Gastrocnemius medialis (tissue), 4 donors: ENCODE measurements around the gene XPO4.

Experiments used
- POLR2A ChIP-seq, 2 donors: fragments of 450-650 bp; IDR thresholded peaks; one replicate each; pipeline ENCODE4 v1.6.1; 2017; ENCODE audit warnings: antibody characterized with exemption in 2 of 2, mild to moderate bottlenecking in 2 of 2, moderate library complexity in 2 of 2
- TF ChIP-seq, protein P1 (sequence below), 5 experiments: fragments of 450-650 bp in 3 of 5; fragments of 200-600 bp in 2 of 5; sonication (generic) in 2 of 5; IDR thresholded peaks in 4 of 5; conservative IDR thresholded peaks in 1 of 5; 1 replicate in 4 of 5; 2 replicates in 1 of 5; pipeline ENCODE4 v1.5.1; 2016 to 2019; ENCODE audit warnings: antibody characterized with exemption in 5 of 5, mild to moderate bottlenecking in 3 of 5, moderate library complexity in 3 of 5

- TF ChIP-seq, protein P1, sequence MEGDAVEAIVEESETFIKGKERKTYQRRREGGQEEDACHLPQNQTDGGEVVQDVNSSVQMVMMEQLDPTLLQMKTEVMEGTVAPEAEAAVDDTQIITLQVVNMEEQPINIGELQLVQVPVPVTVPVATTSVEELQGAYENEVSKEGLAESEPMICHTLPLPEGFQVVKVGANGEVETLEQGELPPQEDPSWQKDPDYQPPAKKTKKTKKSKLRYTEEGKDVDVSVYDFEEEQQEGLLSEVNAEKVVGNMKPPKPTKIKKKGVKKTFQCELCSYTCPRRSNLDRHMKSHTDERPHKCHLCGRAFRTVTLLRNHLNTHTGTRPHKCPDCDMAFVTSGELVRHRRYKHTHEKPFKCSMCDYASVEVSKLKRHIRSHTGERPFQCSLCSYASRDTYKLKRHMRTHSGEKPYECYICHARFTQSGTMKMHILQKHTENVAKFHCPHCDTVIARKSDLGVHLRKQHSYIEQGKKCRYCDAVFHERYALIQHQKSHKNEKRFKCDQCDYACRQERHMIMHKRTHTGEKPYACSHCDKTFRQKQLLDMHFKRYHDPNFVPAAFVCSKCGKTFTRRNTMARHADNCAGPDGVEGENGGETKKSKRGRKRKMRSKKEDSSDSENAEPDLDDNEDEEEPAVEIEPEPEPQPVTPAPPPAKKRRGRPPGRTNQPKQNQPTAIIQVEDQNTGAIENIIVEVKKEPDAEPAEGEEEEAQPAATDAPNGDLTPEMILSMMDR (IDR thresholded peaks at IDR 0.05 in 4 of 5, conservative IDR thresholded peaks at IDR 0.05 in 1 of 5) = no peak
- no peak for TF ChIP-seq POLR2A (IDR thresholded peaks at IDR 0.05)
Measured at GRCh38 chr13:20808874-20809273, 93.7 kb downstream of the XPO4 start.
